IMR-90 (cell line): ENCODE results near the gene HSPA12A.
A peak's percentile ranks its signal among the peaks of the same experiment; 100 is the strongest.

Experiments
- BHLHE40 ChIP-seq: fragments of 150-350 bp; IDR thresholded peaks from 2 replicates; pipeline ENCODE4 v1.6.1; 2016; ENCODE audit warnings: mild to moderate bottlenecking, low read depth, low read length
- CEBPB ChIP-seq: IDR thresholded peaks from 2 replicates; pipeline ENCODE4 v1.6.1; 2012; ENCODE audit warnings: low read depth, low read length, improper control_type of control experiment
- MAFK ChIP-seq: IDR thresholded peaks from 2 replicates; pipeline ENCODE4 v1.6.1; 2012; ENCODE audit warnings: low read depth, low read length, improper control_type of control experiment
- MAZ ChIP-seq: IDR thresholded peaks from 2 replicates; pipeline ENCODE4 v1.6.1; 2012; ENCODE audit warnings: low read depth, mild to moderate bottlenecking, low read length, improper control_type of control experiment, moderate library complexity, borderline replicate concordance
- MXI1 ChIP-seq: IDR thresholded peaks from 2 replicates; pipeline ENCODE4 v1.6.1; 2012; ENCODE audit warnings: low read depth, mild to moderate bottlenecking, low read length, moderate library complexity, borderline replicate concordance
- POLR2A ChIP-seq: IDR thresholded peaks from 2 replicates; pipeline ENCODE4 v1.6.1; 2012; ENCODE audit warnings: mild to moderate bottlenecking, low read depth, low read length
- RAD21 ChIP-seq: IDR thresholded peaks from 2 replicates; pipeline ENCODE4 v1.6.1; 2012; ENCODE audit warnings: low read length, improper control_type of control experiment
- RFX5 ChIP-seq: IDR thresholded peaks from 2 replicates; pipeline ENCODE4 v1.8.0; 2012; ENCODE audit warnings: low read depth, mild to moderate bottlenecking, low read length, moderate library complexity
- TF ChIP-seq, protein P1 (sequence below): conservative IDR thresholded peaks from 2 replicates; pipeline ENCODE4 v1.5.1; 2012; ENCODE audit warnings: mild to moderate bottlenecking, low read depth, low read length, improper control_type of control experiment
- TF ChIP-seq, protein P2 (sequence below): fragments of 150-350 bp; IDR thresholded peaks from 2 replicates; pipeline ENCODE4 v1.6.1; 2017; ENCODE audit warnings: mild to moderate bottlenecking, antibody characterized with exemption, low read length, low read depth

DNA sequence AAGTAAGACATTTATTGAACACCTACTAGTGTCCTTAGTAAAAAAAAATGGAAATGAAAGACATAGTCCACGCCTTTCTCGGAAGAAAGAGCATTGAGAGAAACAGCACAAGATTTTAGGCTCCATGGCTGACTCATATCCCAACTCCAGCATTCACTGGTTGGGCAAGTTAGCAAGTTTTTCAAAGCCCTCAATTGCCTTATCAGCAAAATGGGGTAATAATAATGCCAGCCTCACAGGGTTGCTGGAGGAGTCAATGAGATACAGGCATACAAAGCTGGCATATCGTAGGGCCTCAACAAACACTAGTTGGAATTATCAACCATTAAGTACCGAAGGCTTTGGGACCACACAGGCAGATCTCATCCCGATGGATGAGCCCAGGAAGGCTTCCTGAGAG, 4.0 kb downstream of the HSPA12A start:
- TF ChIP-seq, protein P1, sequence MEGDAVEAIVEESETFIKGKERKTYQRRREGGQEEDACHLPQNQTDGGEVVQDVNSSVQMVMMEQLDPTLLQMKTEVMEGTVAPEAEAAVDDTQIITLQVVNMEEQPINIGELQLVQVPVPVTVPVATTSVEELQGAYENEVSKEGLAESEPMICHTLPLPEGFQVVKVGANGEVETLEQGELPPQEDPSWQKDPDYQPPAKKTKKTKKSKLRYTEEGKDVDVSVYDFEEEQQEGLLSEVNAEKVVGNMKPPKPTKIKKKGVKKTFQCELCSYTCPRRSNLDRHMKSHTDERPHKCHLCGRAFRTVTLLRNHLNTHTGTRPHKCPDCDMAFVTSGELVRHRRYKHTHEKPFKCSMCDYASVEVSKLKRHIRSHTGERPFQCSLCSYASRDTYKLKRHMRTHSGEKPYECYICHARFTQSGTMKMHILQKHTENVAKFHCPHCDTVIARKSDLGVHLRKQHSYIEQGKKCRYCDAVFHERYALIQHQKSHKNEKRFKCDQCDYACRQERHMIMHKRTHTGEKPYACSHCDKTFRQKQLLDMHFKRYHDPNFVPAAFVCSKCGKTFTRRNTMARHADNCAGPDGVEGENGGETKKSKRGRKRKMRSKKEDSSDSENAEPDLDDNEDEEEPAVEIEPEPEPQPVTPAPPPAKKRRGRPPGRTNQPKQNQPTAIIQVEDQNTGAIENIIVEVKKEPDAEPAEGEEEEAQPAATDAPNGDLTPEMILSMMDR: no peak
- peak; percentile 66 for TF ChIP-seq MAFK
- TF ChIP-seq POLR2A: no peak
- TF ChIP-seq, protein P2, sequence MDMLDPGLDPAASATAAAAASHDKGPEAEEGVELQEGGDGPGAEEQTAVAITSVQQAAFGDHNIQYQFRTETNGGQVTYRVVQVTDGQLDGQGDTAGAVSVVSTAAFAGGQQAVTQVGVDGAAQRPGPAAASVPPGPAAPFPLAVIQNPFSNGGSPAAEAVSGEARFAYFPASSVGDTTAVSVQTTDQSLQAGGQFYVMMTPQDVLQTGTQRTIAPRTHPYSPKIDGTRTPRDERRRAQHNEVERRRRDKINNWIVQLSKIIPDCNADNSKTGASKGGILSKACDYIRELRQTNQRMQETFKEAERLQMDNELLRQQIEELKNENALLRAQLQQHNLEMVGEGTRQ: no peak
- TF ChIP-seq RFX5: no peak
- TF ChIP-seq MXI1: no peak
- no peak for TF ChIP-seq BHLHE40
- TF ChIP-seq MAZ: no peak
- no peak for TF ChIP-seq CEBPB
- no peak for TF ChIP-seq RAD21
